HG02973 (cell line): ENCODE data around the gene LCP2.

Experiments used
- ATAC-seq: cut with Tn5 transposase; IDR thresholded peaks from one replicate; pipeline ENCODE4 v1.9.1; 2021; ENCODE audit warnings: moderate library complexity; ENCODE audit not compliant: unreplicated experiment

LCP2 gene

GRCh38 chr5:170297589-170298462 lies at the start of gene LCP2:
Gene LCP2, minus strand, starts transcription at chr5:170297777. Its CDS starts 166 bp downstream, at chr5:170297611.
- peak; percentile 44 for ATAC-seq

GRCh38 chr5:170347022-170347567 lies 49.5 kb upstream of the LCP2 start:
- no peak for ATAC-seq

- ATAC-seq: no peak
Measured at GRCh38 chr5:170345971-170346370, 48.4 kb upstream of the LCP2 start.

- no peak for ATAC-seq
Measured at GRCh38 chr5:170343177-170343576, 45.6 kb upstream of the LCP2 start.

GRCh38 chr5:170342153-170342725 lies 44.7 kb upstream of the LCP2 start:
- ATAC-seq: no peak

- ATAC-seq: no peak
Measured at GRCh38 chr5:170341545-170341944, 44.0 kb upstream of the LCP2 start.

GRCh38 chr5:170339780-170340167 lies 42.2 kb upstream of the LCP2 start:
- ATAC-seq: no peak

GRCh38 chr5:170338933-170339779 lies 41.6 kb upstream of the LCP2 start:
- ATAC-seq: peak; percentile 73

- no peak for ATAC-seq
Measured at GRCh38 chr5:170338291-170338690, 40.7 kb upstream of the LCP2 start.

GRCh38 chr5:170337045-170337733 lies 39.6 kb upstream of the LCP2 start:
- no peak for ATAC-seq

- ATAC-seq: no peak
Measured at GRCh38 chr5:170336065-170336464, 38.5 kb upstream of the LCP2 start.

GRCh38 chr5:170334626-170335025 lies 37.0 kb upstream of the LCP2 start:
- ATAC-seq: no peak

GRCh38 chr5:170333161-170333910 lies 35.8 kb upstream of the LCP2 start:
- ATAC-seq: peak; percentile 27

GRCh38 chr5:170332058-170332457 lies 34.5 kb upstream of the LCP2 start:
- no peak for ATAC-seq

GRCh38 chr5:170330568-170331054 lies 33.0 kb upstream of the LCP2 start:
- ATAC-seq: no peak

GRCh38 chr5:170329524-170329923 lies 31.9 kb upstream of the LCP2 start:
- ATAC-seq: no peak

- ATAC-seq: no peak
Measured at GRCh38 chr5:170327829-170328228, 30.3 kb upstream of the LCP2 start.

- ATAC-seq: no peak
Measured at GRCh38 chr5:170327168-170327567, 29.6 kb upstream of the LCP2 start.

GRCh38 chr5:170319301-170319700 lies 21.7 kb upstream of the LCP2 start:
- ATAC-seq: no peak

GRCh38 chr5:170317499-170317898 lies 19.9 kb upstream of the LCP2 start:
- ATAC-seq: no peak
